ENCODE measurements around the gene ARPIN. TPM values are rescaled to one million over a fixed set of nuclear protein-coding genes. Genes with fewer than 3 reads are reported as not detected.
"Not testable (repeated sequence)": the region's sequence is repeated elsewhere in the genome, so short reads cannot be mapped to it uniquely, and the experiment has no call there.

The ARPIN gene
- total and polyA plus RNA-seq, 2 experiments from 2014 or later, result 10.5 to 26.6 TPM

- TF ChIP-seq CTCF (IDR thresholded peaks at IDR 0.05; ENCODE audit: low read depth, low read length), result peak; percentile 97
- Histone ChIP-seq H3K27ac (no peak overlapping the region), H3K27me3 (no peaks in the 10 kb centered on the region), H3K4me3 (no peak overlapping the region), H3K36me3 (peaks cover 21% of the 10 kb centered on the region), H3K9me3 (ENCODE audit: low read depth) (no peaks in the 10 kb centered on the region), H3K4me1 (ENCODE audit: low read depth) (no peaks in the 10 kb centered on the region)
- peak; percentile 81 to 86 for DNase-seq (ENCODE audit: low read depth in 1 of 2, low spot score in 1 of 2)
Measured at GRCh38 chr15:89874926-89875564, 37.7 kb downstream of the ARPIN start.

GRCh38 chr15:89870688-89871288, 42.0 kb downstream of the ARPIN start:
- Histone ChIP-seq H3K9me3 (ENCODE audit: low read depth) (no peaks in the 10 kb centered on the region), H3K36me3 (peaks cover 22% of the 10 kb centered on the region), H3K4me3 (no peak overlapping the region), H3K27ac (no peak overlapping the region), H3K27me3 (no peaks in the 10 kb centered on the region), H3K4me1 (ENCODE audit: low read depth) (no peaks in the 10 kb centered on the region)
- TF ChIP-seq CTCF (IDR thresholded peaks at IDR 0.05; ENCODE audit: low read depth, low read length), result no peak
- DNase-seq (ENCODE audit: low read depth in 1 of 2, low spot score in 1 of 2), result no peak

GRCh38 chr15:89870006-89870405, 42.7 kb downstream of the ARPIN start:
- no peaks in the 10 kb centered on the region for H3K9me3 ChIP-seq (ENCODE audit: low read depth)

DNA sequence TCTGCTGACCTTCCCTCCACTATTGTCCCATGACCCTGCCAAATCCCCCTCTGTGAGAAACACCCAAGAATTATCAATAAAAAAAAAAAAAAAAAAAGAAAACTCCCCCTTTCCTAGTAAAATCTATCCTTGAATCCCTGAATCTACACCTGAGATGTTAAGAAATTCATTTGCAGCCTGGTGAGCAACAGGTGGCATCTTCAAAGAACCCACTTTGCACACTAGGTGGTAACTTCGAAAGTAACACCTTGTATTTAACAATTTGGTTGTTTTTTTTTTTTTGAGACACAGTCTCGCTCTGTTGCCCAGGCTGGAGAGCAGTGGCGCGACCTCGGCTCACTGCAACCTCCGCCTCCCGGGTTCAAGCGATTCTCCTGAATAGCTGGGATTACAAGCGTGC, 43.3 kb downstream of the ARPIN start:
- H3K27ac ChIP-seq, result not testable (repeated sequence)

More at GRCh38 chr15:89870006-89870405, 42.7 kb downstream of the ARPIN start:
- DNase-seq (ENCODE audit: low read depth in 1 of 2, low spot score in 1 of 2), result no peak
- Histone ChIP-seq H3K27ac (no peak overlapping the region), H3K4me1 (ENCODE audit: low read depth) (no peaks in the 10 kb centered on the region), H3K27me3 (no peaks in the 10 kb centered on the region), H3K36me3 (peaks cover 22% of the 10 kb centered on the region), H3K4me3 (no peak overlapping the region)
- no peak for TF ChIP-seq CTCF (IDR thresholded peaks at IDR 0.05; ENCODE audit: low read depth, low read length)

GRCh38 chr15:89864958-89865739, 47.6 kb downstream of the ARPIN start:
- Histone ChIP-seq H3K27me3 (no peaks in the 10 kb centered on the region), H3K4me1 (ENCODE audit: low read depth) (no peaks in the 10 kb centered on the region), H3K27ac (no peak overlapping the region), H3K36me3 (peaks cover 30% of the 10 kb centered on the region), H3K4me3 (no peak overlapping the region), H3K9me3 (ENCODE audit: low read depth) (no peaks in the 10 kb centered on the region)
- DNase-seq (ENCODE audit: low read depth in 1 of 2, low spot score in 1 of 2), result no peak
- TF ChIP-seq CTCF (IDR thresholded peaks at IDR 0.05; ENCODE audit: low read depth, low read length), result no peak

More for the DNA sequence above, 43.3 kb downstream of the ARPIN start:
- H3K4me1 ChIP-seq (ENCODE audit: low read depth); H3K9me3 ChIP-seq (ENCODE audit: low read depth); H3K27me3 ChIP-seq; DNase-seq (ENCODE audit: low read depth in 1 of 2, low spot score in 1 of 2); H3K4me3 ChIP-seq: not testable (repeated sequence)
- peaks cover 22% of the 10 kb centered on the region for H3K36me3 ChIP-seq

- TF ChIP-seq CTCF (IDR thresholded peaks at IDR 0.05; ENCODE audit: low read depth, low read length), result peak; percentile 17
- Histone ChIP-seq H3K4me1 (ENCODE audit: low read depth) (no peaks in the 10 kb centered on the region), H3K9me3 (ENCODE audit: low read depth) (no peaks in the 10 kb centered on the region), H3K27me3 (no peaks in the 10 kb centered on the region), H3K4me3 (no peak overlapping the region), H3K36me3 (peaks cover 33% of the 10 kb centered on the region), H3K27ac (no peak overlapping the region)
- DNase-seq (ENCODE audit: low read depth in 1 of 2, low spot score in 1 of 2), result peak in 1 of 2 donors; percentile 53
Measured at GRCh38 chr15:89863918-89864317, 48.8 kb downstream of the ARPIN start.

Data from cardiac muscle cell (in vitro differentiated cells and primary cell).